MM.1S (cell line): Measurements from ENCODE around the gene CISH.

ENCODE experiments used
- DNase-seq: peaks from one replicate; pipeline ENCODE4 v3.0.0-alpha.2; 2015
- H2AFZ ChIP-seq: fragments of 300-600 bp; sonication (generic); 2 replicates; pipeline ENCODE4 v1.6.0; 2016; ENCODE audit warnings: antibody characterized with exemption, low read length
- H3F3A ChIP-seq: fragments of 300-600 bp; sonication (generic); 2 replicates; pipeline ENCODE4 v1.6.1; 2016; ENCODE audit warnings: mild to moderate bottlenecking, antibody characterized with exemption, low read length, moderate library complexity, mixed read lengths; ENCODE audit not compliant: insufficient read depth
- H3K27ac ChIP-seq: fragments of 300-600 bp; sonication (generic); 2 replicates; pipeline ENCODE4 v1.5.1; 2016; ENCODE audit warnings: mild to moderate bottlenecking, low read length
- H3K27me3 ChIP-seq: fragments of 300-600 bp; sonication (generic); replicated peaks from 2 replicates; pipeline ENCODE4 v1.6.0; 2016; ENCODE audit warnings: low read length; ENCODE audit not compliant: insufficient read depth
- H3K36me3 ChIP-seq: fragments of 300-600 bp; sonication (generic); replicated peaks from 2 replicates; pipeline ENCODE4 v1.6.1; 2016; ENCODE audit warnings: mild to moderate bottlenecking, low read length, mixed read lengths; ENCODE audit not compliant: insufficient read depth
- H3K4me1 ChIP-seq: fragments of 300-600 bp; sonication (generic); 2 replicates; pipeline ENCODE4 v1.6.1; 2016; ENCODE audit warnings: low read length, mixed read lengths
- H3K4me2 ChIP-seq: fragments of 300-600 bp; sonication (generic); 2 replicates; pipeline ENCODE4 v1.6.0; 2016; ENCODE audit warnings: low read depth, low read length
- H3K4me3 ChIP-seq: fragments of 300-600 bp; sonication (generic); 2 replicates; pipeline ENCODE4 v1.5.1; 2016; ENCODE audit warnings: low read length, mixed read lengths
- H3K79me2 ChIP-seq: fragments of 300-600 bp; sonication (generic); 2 replicates; pipeline ENCODE4 v1.6.1; 2016; ENCODE audit warnings: mixed run types, low read length, mixed read lengths
- H3K9ac ChIP-seq: fragments of 300-600 bp; sonication (generic); 2 replicates; pipeline ENCODE4 v1.6.1; 2016; ENCODE audit warnings: low read length, mixed read lengths
- H3K9me2 ChIP-seq: fragments of 300-600 bp; sonication (generic); replicated peaks from 2 replicates; pipeline ENCODE4 v1.6.1; 2016; ENCODE audit warnings: mild to moderate bottlenecking, low read length, mixed read lengths; ENCODE audit not compliant: insufficient read depth
- H3K9me3 ChIP-seq: fragments of 300-600 bp; sonication (generic); replicated peaks from 2 replicates; pipeline ENCODE4 v1.6.1; 2016; ENCODE audit warnings: mild to moderate bottlenecking, low read length, mixed read lengths; ENCODE audit not compliant: insufficient read depth
- H4K20me1 ChIP-seq: fragments of 300-600 bp; sonication (generic); 2 replicates; pipeline ENCODE4 v1.6.1; 2016; ENCODE audit warnings: mild to moderate bottlenecking, low read length, moderate library complexity, mixed read lengths; ENCODE audit not compliant: insufficient read depth
- EZH2 ChIP-seq: fragments of 300-600 bp; sonication (generic); optimal IDR thresholded peaks from 2 replicates; pipeline ENCODE3; 2017; ENCODE audit warnings: low read depth, mild to moderate bottlenecking, antibody characterized with exemption, low read length, mixed read lengths
- EZH2phosphoT487 ChIP-seq: fragments of 300-600 bp; sonication (generic); IDR thresholded peaks from 2 replicates; pipeline ENCODE4 v1.6.1; 2018; ENCODE audit warnings: antibody characterized with exemption, low read length
- TF ChIP-seq, protein P1 (sequence below): fragments of 300-600 bp; sonication (generic); IDR thresholded peaks from 2 replicates; pipeline ENCODE4 v1.5.1; 2016; ENCODE audit warnings: antibody characterized with exemption, low read length, mixed read lengths

The CISH gene

DNA sequence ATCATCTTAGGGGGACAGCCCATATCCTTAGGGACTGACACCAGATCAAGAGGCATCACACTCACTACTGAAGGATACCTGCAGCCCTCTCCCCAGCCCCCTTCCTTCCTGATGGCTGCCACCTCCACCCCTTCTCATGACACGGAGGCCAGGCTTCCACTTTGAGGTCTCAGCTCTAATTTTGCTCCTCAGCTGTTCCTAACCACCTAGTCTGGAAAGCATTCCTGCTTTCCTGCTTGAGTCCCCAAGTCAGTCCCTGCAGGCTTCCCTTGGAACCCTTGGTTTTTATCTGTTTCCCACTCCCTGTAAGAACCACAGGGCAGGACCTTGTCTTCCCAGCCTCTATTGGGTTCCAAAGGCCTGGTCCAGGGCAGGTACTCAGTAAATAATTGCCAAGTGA, 47.3 kb downstream of the CISH start:
- H3K9ac ChIP-seq, result no peak overlapping the region
- H3K9me3 ChIP-seq, result no peaks in the 10 kb centered on the region
- H3K79me2 ChIP-seq, result no peaks in the 10 kb centered on the region
- H3K4me3 ChIP-seq, result no peak overlapping the region
- H3K4me2 ChIP-seq, result no peak overlapping the region
- peaks cover 6% of the 10 kb centered on the region for H3K4me1 ChIP-seq
- TF ChIP-seq EZH2phosphoT487 (no peak), EZH2 (no peak)
- TF ChIP-seq, protein P1, sequence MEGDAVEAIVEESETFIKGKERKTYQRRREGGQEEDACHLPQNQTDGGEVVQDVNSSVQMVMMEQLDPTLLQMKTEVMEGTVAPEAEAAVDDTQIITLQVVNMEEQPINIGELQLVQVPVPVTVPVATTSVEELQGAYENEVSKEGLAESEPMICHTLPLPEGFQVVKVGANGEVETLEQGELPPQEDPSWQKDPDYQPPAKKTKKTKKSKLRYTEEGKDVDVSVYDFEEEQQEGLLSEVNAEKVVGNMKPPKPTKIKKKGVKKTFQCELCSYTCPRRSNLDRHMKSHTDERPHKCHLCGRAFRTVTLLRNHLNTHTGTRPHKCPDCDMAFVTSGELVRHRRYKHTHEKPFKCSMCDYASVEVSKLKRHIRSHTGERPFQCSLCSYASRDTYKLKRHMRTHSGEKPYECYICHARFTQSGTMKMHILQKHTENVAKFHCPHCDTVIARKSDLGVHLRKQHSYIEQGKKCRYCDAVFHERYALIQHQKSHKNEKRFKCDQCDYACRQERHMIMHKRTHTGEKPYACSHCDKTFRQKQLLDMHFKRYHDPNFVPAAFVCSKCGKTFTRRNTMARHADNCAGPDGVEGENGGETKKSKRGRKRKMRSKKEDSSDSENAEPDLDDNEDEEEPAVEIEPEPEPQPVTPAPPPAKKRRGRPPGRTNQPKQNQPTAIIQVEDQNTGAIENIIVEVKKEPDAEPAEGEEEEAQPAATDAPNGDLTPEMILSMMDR, result no peak
- H3K27ac ChIP-seq, result no peak overlapping the region
- H4K20me1 ChIP-seq, result no peaks in the 10 kb centered on the region
- H2AFZ ChIP-seq, result no peak overlapping the region
- H3F3A ChIP-seq, result peaks cover 10% of the 10 kb centered on the region; the same call in 1 of the 2 replicates
- H3K36me3 ChIP-seq, result no peaks in the 10 kb centered on the region
- no peak for DNase-seq
- peaks cover 9% of the 10 kb centered on the region; the same call in 1 of the 2 replicates for H3K27me3 ChIP-seq
- no peaks in the 10 kb centered on the region for H3K9me2 ChIP-seq

DNA sequence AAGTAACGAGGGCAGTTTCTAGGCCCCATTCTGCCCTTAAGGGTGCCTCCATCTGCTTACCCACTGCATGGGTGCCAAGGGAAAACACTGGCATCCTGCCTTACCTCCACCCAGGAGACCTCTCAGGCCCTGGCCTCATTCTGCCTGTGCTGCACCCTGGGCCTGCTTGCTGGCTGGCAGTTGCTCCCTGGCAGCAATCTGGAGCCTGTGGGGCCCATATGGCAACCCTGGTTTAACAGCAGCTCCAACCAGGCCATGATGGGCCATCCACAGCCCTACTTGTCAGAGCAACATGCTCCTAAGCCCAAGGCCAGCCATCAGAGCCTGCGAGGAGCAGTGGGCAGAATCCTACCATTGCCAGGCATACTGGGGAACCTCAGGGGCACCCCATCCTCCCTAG, 47.7 kb downstream of the CISH start:
- Histone ChIP-seq H3K36me3 (no peaks in the 10 kb centered on the region), H3K9me3 (no peaks in the 10 kb centered on the region), H3K9me2 (no peaks in the 10 kb centered on the region), H3K79me2 (no peaks in the 10 kb centered on the region), H4K20me1 (no peaks in the 10 kb centered on the region), H3K9ac (no peak overlapping the region), H3K27ac (no peak overlapping the region), H3K4me2 (no peak overlapping the region), H3F3A (peaks cover 10% of the 10 kb centered on the region; the same call in 1 of the 2 replicates), H3K27me3 (peaks cover 11% of the 10 kb centered on the region; the same call in 1 of the 2 replicates), H3K4me1 (peaks cover 6% of the 10 kb centered on the region), H2AFZ (no peak overlapping the region), H3K4me3 (no peak overlapping the region)
- DNase-seq, result no peak
- TF ChIP-seq EZH2phosphoT487, result no peak
- TF ChIP-seq, protein P1, result no peak
- TF ChIP-seq EZH2, result no peak

DNA sequence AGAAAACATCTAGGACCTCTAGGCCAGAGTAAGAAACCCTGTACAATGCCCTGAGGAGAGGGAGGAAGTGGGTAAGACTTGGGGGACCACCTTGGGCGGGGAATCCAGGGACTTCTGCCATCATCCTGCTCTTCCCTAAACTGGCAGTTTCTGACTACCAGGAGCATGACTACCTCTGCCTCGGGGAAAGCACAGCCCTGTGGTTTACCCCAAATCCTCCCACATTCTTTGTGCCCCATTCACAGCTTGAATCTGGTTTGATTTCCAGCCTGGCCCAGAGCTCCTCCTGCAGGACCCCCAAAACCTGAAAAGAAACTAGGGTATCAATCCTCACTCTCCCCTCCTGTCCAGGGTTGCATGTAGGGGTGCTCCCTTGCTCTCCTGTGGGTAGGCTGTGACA, 48.7 kb downstream of the CISH start:
- no peak for DNase-seq
- no peak overlapping the region for H2AFZ ChIP-seq
- TF ChIP-seq, protein P1, result no peak
- TF ChIP-seq EZH2, result no peak
- TF ChIP-seq EZH2phosphoT487, result no peak
- no peaks in the 10 kb centered on the region for H3K79me2 ChIP-seq
- H3K4me3 ChIP-seq, result no peak overlapping the region
- no peaks in the 10 kb centered on the region for H3K9me2 ChIP-seq
- no peak overlapping the region for H3K27ac ChIP-seq
- no peak overlapping the region for H3K9ac ChIP-seq
- H3F3A ChIP-seq, result peaks cover under 1% of the 10 kb centered on the region; the same call in 1 of the 2 replicates
- H3K27me3 ChIP-seq, result peaks cover 21% of the 10 kb centered on the region
- H3K9me3 ChIP-seq, result no peaks in the 10 kb centered on the region
- H3K4me1 ChIP-seq, result peaks cover under 1% of the 10 kb centered on the region
- H3K4me2 ChIP-seq, result no peak overlapping the region
- H4K20me1 ChIP-seq, result no peaks in the 10 kb centered on the region
- no peaks in the 10 kb centered on the region for H3K36me3 ChIP-seq
